ENCODE results near the gene NMT2. TPM values are rescaled to one million over a fixed set of nuclear protein-coding genes. Genes with fewer than 3 reads are reported as not detected.
A peak's percentile ranks its signal among the peaks of the same experiment; 100 is the strongest.
"Not testable (repeated sequence)": the region's sequence is repeated elsewhere in the genome, so short reads cannot be mapped to it uniquely, and the experiment has no call there.

Gene NMT2
- total and polyA plus RNA-seq, 8 donors, result 5.5 to 107 (median 9.2) TPM

GRCh38 chr10:15211464-15211979 lies 43.0 kb upstream of the NMT2 start:
- Histone ChIP-seq H3K4me3 (no peak overlapping the region), H3K27ac (no peak overlapping the region), H3K27me3 (no peaks in the 10 kb centered on the region), H3K9me3 (no peaks in the 10 kb centered on the region), H3K4me1 (peaks cover 0 to 11% (median 9%) of the 10 kb centered on the region in 4 donors), H3K36me3 (peaks cover 0 to 34% (median 27%) of the 10 kb centered on the region in 4 donors)
- no peak for DNase-seq
- 86 to 93% (median 91%) methylated on average over 6 of the region's 6 CpGs for WGBS, 5 donors
- intact Hi-C loops (cut with DNase I; ENCODE audit: low total_unique reads), result loop anchor here (5.0 kb wide), 1 partner anchor 161 kb away; the partner anchor contains the start of gene FAM171A1
- TF ChIP-seq POLR2AphosphoS5 (IDR thresholded peaks at IDR 0.05) (no peak), EP300 (IDR thresholded peaks at IDR 0.05) (no peak), POLR2A (IDR thresholded peaks at IDR 0.05) (no peak)

- H3K4me1 ChIP-seq, result peaks cover 0 to 11% (median 9%) of the 10 kb centered on the region in 4 donors
- intact Hi-C loops (cut with DNase I; ENCODE audit: low total_unique reads), result loop anchor here (5.0 kb wide), 1 partner anchor 162 kb away; the partner anchor contains the start of gene FAM171A1
- DNase-seq, result no peak
- no peak for TF ChIP-seq POLR2AphosphoS5 (IDR thresholded peaks at IDR 0.05)
- TF ChIP-seq, protein P1, sequence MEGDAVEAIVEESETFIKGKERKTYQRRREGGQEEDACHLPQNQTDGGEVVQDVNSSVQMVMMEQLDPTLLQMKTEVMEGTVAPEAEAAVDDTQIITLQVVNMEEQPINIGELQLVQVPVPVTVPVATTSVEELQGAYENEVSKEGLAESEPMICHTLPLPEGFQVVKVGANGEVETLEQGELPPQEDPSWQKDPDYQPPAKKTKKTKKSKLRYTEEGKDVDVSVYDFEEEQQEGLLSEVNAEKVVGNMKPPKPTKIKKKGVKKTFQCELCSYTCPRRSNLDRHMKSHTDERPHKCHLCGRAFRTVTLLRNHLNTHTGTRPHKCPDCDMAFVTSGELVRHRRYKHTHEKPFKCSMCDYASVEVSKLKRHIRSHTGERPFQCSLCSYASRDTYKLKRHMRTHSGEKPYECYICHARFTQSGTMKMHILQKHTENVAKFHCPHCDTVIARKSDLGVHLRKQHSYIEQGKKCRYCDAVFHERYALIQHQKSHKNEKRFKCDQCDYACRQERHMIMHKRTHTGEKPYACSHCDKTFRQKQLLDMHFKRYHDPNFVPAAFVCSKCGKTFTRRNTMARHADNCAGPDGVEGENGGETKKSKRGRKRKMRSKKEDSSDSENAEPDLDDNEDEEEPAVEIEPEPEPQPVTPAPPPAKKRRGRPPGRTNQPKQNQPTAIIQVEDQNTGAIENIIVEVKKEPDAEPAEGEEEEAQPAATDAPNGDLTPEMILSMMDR (IDR thresholded peaks at IDR 0.05), result no peak
- no peak for TF ChIP-seq EP300 (IDR thresholded peaks at IDR 0.05)
- no peak for TF ChIP-seq POLR2A (IDR thresholded peaks at IDR 0.05)
- peaks cover 0 to 34% (median 27%) of the 10 kb centered on the region in 4 donors for H3K36me3 ChIP-seq
- H3K27me3 ChIP-seq, result no peaks in the 10 kb centered on the region
- H3K9me3 ChIP-seq, result no peaks in the 10 kb centered on the region
- H3K27ac ChIP-seq, result no peak overlapping the region
- whole genome bisulfite sequencing, 5 donors, result 82 to 90% (median 86%) methylated on average over 8 of the region's 8 CpGs
- no peak overlapping the region for H3K4me3 ChIP-seq
Observed at GRCh38 chr10:15210521-15210920, 42.0 kb upstream of the NMT2 start.

GRCh38 chr10:15209827-15210509 lies 41.5 kb upstream of the NMT2 start:
- Histone ChIP-seq H3K4me1 (peaks cover 0 to 11% (median 9%) of the 10 kb centered on the region in 4 donors), H3K36me3 (peaks cover 0 to 34% (median 27%) of the 10 kb centered on the region in 4 donors), H3K9me3 (no peaks in the 10 kb centered on the region), H3K27me3 (no peaks in the 10 kb centered on the region), H3K4me3 (no peak overlapping the region), H3K27ac (no peak overlapping the region)
- intact Hi-C loops (cut with DNase I; ENCODE audit: low total_unique reads), result loop anchor here (5.0 kb wide), 1 partner anchor 162 kb away; the partner anchor contains the start of gene FAM171A1
- peak; percentile 87 to 92 for DNase-seq
- TF ChIP-seq, protein P1 (IDR thresholded peaks at IDR 0.05), result peak in 5 of 7 experiments; percentile 58 to 89 (median 81)
- TF ChIP-seq POLR2AphosphoS5 (IDR thresholded peaks at IDR 0.05) (peak in 1 of 3 donors; percentile 43), EP300 (IDR thresholded peaks at IDR 0.05) (no peak), POLR2A (IDR thresholded peaks at IDR 0.05) (no peak)
- WGBS, 5 donors, result 19 to 24% (median 22%) methylated on average over 14 of the region's 14 CpGs

- intact Hi-C loops (cut with DNase I; ENCODE audit: low total_unique reads), result no loop called here
- H3K27ac ChIP-seq, result peak overlapping the region in 1 of 5 donors; percentile 60
- peaks cover 0 to 20% (median 15%) of the 10 kb centered on the region in 4 donors for H3K36me3 ChIP-seq
- TF ChIP-seq POLR2A (IDR thresholded peaks at IDR 0.05) (no peak), EP300 (IDR thresholded peaks at IDR 0.05) (no peak), POLR2AphosphoS5 (IDR thresholded peaks at IDR 0.05) (no peak)
- TF ChIP-seq, protein P1 (IDR thresholded peaks at IDR 0.05), result no peak
- peaks cover 0 to 11% (median 9%) of the 10 kb centered on the region in 4 donors for H3K4me1 ChIP-seq
- no peaks in the 10 kb centered on the region for H3K27me3 ChIP-seq
- no peak overlapping the region for H3K4me3 ChIP-seq
- H3K9me3 ChIP-seq, result no peaks in the 10 kb centered on the region
- 76 to 94% (median 88%) methylated on average over 2 of the region's 2 CpGs for WGBS, 5 donors
- DNase-seq, result no peak
Observed at GRCh38 chr10:15208221-15208620, 39.7 kb upstream of the NMT2 start.

GRCh38 chr10:15207410-15207809 lies 38.9 kb upstream of the NMT2 start:
- H3K4me3 ChIP-seq; H3K27me3 ChIP-seq; H3K9me3 ChIP-seq; H3K27ac ChIP-seq; intact Hi-C loops (cut with DNase I; ENCODE audit: low total_unique reads); DNase-seq: not testable (repeated sequence)
- WGBS, 5 donors, result 93 to 100% (median 95%) methylated on average over 4 of the region's 4 CpGs
- peaks cover 0 to 11% (median 9%) of the 10 kb centered on the region in 4 donors for H3K4me1 ChIP-seq
- peaks cover 0 to 11% (median 7%) of the 10 kb centered on the region in 4 donors for H3K36me3 ChIP-seq
